Psoas muscle (tissue), 8 donors: ENCODE data around the gene C1QTNF6. TPM values are rescaled to one million over a fixed set of nuclear protein-coding genes. Genes with fewer than 3 reads are reported as not detected.

Experiments
- ATAC-seq, 4 donors: fragments of 200-7000 bp; cut with Tn5 transposase; one replicate each; pipeline ENCODE4 v1.9.1; 2020; ENCODE audit warnings: moderate library complexity in 3 of 4, mild to moderate bottlenecking in 2 of 4
- DNase-seq, 2 donors: peaks; one replicate each; pipeline ENCODE4 v3.0.0-alpha.2; 2020
- H3K27ac ChIP-seq: fragments of 200-600 bp; one replicate; pipeline ENCODE4 v1.8.0; 2022
- H3K27me3 ChIP-seq, 3 donors: fragments of 200-600 bp in 1 of 3; one replicate each; pipeline versions ENCODE4 v1.6.1 to v1.8.0; 2013 to 2022; ENCODE audit warnings: low read length in 2 of 3, mild to moderate bottlenecking in 2 of 3, moderate library complexity in 1 of 3; ENCODE audit not compliant: insufficient read depth in 3 of 3
- H3K36me3 ChIP-seq, 2 donors: fragments of 200-600 bp in 1 of 2; one replicate each; pipeline versions ENCODE4 v1.6.1 to v1.8.0; 2013 to 2022; ENCODE audit warnings: low read depth in 1 of 2, mild to moderate bottlenecking in 1 of 2, moderate library complexity in 1 of 2; ENCODE audit not compliant: insufficient read depth in 1 of 2
- H3K4me1 ChIP-seq: fragments of 200-600 bp; one replicate; pipeline ENCODE4 v1.8.0; 2022
- H3K4me3 ChIP-seq: fragments of 200-600 bp; one replicate; pipeline ENCODE4 v1.8.0; 2022; ENCODE audit warnings: mild to moderate bottlenecking
- H3K9me3 ChIP-seq: fragments of 200-600 bp; one replicate; pipeline ENCODE4 v1.8.0; 2022
- WGBS, 3 donors: extraction: QIAGEN DNeasy Blood & Tissue Kit; methylation state at CpG; one replicate each; pipeline versions ENCODE4 v1.1.6 to v1.1.7; 2013; 5-methylcytosine and 5-hydroxymethylcytosine counted together
- intact Hi-C, 2 donors: fragments of 100-400 bp; cut with DNase I; formaldehyde crosslinking; loops; one replicate each; pipeline versions ENCODE4 v1.11.0 to v1.14.2; 2022
- polyA plus RNA-seq, 3 donors: library from polyadenylated mRNA; stranded (reverse); fragments of 200-250 nt; gene quantifications; one replicate each; pipeline ENCODE4 v1.2.3, GENCODE V29; 2013
- total RNA-seq, 4 donors: library from RNA; stranded (reverse); fragmentation: NEBNext Ultra II Directional in 2 of 4; extraction: Animal tissue kit (Norgen Biotek cat#: 25700) in 2 of 4; gene quantifications; one replicate each; pipeline versions ENCODE4 v1.2.1 to v1.2.4, GENCODE V29; 2021 to 2023
- TF ChIP-seq, protein P1 (sequence below): fragments of 200-600 bp; IDR thresholded peaks from one replicate; pipeline ENCODE4 v1.8.0; 2022; ENCODE audit warnings: antibody characterized with exemption
- donor health status: healthy with polysubstance abuse.
- donor health status: DM: no; HTN: no; CAD: no; lungs with moderate emphysema.
- donor health status: Bipolar disorder and iron deficiency.
- donor health status: healthy.
- donor health status: DM: yes; HTN: yes; CAD: no.
- donor health status: DM: no; HTN: no; CAD: no.
- donor health status: DM: no; HTN: no; CAD: no.
- donor health status: DM: yes; HTN: yes; CAD: no.

The C1QTNF6 gene
- total and polyA plus RNA-seq, 7 donors = 0.66 to 8.2 (median 1.0) TPM

DNA sequence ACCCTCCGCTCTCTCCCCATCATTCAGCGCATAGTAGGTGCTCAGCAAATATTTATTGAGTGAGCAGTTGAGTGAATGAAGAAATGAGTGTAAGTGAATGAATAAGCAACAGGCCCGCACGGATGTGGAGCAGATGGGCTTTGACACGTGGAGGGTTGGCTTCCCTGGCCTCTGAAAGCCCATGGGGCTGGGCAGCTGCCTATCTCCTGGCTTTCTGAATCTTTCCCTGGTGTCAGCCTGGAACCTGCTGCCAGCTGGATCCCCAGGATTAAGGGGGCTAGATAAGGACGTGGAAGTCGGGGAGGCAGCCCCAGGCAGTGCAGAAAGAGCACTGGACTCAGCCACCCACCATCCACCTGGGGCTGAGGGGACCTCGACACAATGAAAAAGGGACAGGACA lies 50.9 kb downstream of the C1QTNF6 start:
- 45 to 62% (median 55%) methylated on average over 8 of the region's 8 CpGs for WGBS, 3 donors

DNA sequence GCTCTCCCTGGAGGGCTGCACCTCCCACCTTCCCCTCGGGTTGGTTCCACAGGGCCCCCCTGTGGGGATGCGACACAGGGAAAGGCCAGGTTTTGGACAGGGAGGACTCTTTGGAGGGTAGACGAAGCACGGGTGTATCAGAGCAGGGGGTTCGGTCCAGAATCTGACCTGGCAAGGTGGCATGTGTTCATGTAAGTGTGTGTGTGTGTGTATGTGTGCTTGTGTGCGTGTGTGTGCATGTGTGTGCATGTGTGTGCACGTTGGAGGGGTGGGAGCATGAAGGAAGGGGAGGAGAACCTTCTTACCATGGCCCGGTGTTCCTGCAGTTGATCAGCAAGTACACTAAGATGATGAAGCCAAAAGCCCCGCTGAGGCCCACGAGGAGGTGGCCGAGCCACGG lies 53.0 kb downstream of the C1QTNF6 start:
- 72 to 88% (median 75%) methylated on average over 12 of the region's 12 CpGs for WGBS, 3 donors
- no peak overlapping the region for H3K27ac ChIP-seq
- intact Hi-C loops = no loop called here
- ATAC-seq (no peak), DNase-seq (no peak)
- no peaks in the 10 kb centered on the region for H3K36me3 ChIP-seq
- H3K9me3 ChIP-seq = no peaks in the 10 kb centered on the region
- H3K27me3 ChIP-seq = peaks cover 0 to 2% (median under 1%) of the 10 kb centered on the region in 3 donors
- no peak overlapping the region for H3K4me3 ChIP-seq
- TF ChIP-seq, protein P1, sequence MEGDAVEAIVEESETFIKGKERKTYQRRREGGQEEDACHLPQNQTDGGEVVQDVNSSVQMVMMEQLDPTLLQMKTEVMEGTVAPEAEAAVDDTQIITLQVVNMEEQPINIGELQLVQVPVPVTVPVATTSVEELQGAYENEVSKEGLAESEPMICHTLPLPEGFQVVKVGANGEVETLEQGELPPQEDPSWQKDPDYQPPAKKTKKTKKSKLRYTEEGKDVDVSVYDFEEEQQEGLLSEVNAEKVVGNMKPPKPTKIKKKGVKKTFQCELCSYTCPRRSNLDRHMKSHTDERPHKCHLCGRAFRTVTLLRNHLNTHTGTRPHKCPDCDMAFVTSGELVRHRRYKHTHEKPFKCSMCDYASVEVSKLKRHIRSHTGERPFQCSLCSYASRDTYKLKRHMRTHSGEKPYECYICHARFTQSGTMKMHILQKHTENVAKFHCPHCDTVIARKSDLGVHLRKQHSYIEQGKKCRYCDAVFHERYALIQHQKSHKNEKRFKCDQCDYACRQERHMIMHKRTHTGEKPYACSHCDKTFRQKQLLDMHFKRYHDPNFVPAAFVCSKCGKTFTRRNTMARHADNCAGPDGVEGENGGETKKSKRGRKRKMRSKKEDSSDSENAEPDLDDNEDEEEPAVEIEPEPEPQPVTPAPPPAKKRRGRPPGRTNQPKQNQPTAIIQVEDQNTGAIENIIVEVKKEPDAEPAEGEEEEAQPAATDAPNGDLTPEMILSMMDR = no peak
- H3K4me1 ChIP-seq = no peaks in the 10 kb centered on the region

More for the DNA sequence above, 50.9 kb downstream of the C1QTNF6 start:
- Histone ChIP-seq H3K36me3 (no peaks in the 10 kb centered on the region), H3K27me3 (peaks cover 0 to 5% (median 2%) of the 10 kb centered on the region in 3 donors), H3K4me3 (no peak overlapping the region), H3K27ac (no peak overlapping the region), H3K9me3 (no peaks in the 10 kb centered on the region), H3K4me1 (no peaks in the 10 kb centered on the region)
- TF ChIP-seq, protein P1 = no peak
- ATAC-seq = no peak
- intact Hi-C loops = no loop called here
- no peak for DNase-seq

DNA sequence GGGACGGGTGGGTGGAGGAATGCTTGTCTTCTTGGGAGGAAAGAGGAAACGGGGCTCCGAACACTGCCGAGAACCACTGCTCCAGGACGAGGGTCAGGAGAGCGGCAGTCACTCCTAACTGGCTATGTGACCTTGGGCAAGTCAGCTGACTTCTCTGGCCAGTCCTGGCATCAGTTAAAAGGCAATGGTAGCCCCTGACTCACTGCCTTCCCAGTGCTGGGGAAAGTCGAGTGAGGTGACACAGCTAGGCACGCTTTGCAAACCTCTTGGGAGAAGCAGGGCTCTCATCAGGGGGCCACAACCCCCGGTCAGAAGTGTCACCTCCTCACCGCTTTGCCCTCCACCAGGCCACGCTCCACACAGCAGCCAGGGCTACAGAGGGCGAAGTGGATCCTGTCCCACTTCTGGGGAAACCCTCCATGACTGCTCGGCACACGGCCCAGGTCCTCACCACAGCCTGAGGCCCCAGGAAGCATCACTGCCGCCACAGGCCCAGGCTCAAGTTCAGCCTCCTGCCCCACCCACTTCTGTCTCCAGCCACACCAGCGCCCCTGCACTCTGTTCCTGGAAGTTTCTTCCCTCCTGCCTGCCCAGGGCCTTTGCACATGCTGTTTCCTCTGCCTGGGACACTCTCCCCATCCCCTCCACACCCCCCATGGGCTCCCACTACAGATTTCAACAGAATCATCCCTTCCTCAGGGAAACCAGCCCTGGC lies 54.6 kb downstream of the C1QTNF6 start:
- WGBS, 3 donors = 65 to 72% (median 69%) methylated on average over 15 to 16 of the region's 16 CpGs
- ATAC-seq = no peak
- Histone ChIP-seq H3K36me3 (no peaks in the 10 kb centered on the region), H3K9me3 (no peaks in the 10 kb centered on the region), H3K27me3 (peaks cover 0 to 2% (median 2%) of the 10 kb centered on the region in 3 donors), H3K4me1 (no peaks in the 10 kb centered on the region), H3K4me3 (no peak overlapping the region), H3K27ac (no peak overlapping the region)
- DNase-seq = no peak
- TF ChIP-seq, protein P1 = no peak
- intact Hi-C loops = no loop called here

DNA sequence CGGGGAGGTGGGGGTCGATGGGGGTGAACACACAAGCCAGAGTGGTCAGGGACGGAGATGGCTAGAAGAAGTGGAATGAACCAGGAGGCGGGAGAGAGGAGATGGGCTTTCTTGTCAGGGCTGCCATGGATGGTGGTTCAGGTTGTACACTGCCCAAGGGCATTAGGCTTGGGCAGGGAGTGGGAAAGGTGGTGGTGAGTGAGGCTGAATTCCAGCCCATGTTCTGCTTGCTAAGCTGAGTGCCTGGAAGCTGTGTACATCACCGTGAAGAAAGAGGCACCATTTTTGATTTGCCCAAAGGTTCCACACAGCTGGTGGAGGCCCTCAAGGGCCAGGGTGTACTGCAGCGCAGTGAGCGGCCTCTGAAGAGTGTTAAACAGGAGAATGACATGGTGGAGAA lies 55.3 kb downstream of the C1QTNF6 start:
- Histone ChIP-seq H3K27ac (no peak overlapping the region), H3K36me3 (no peaks in the 10 kb centered on the region), H3K4me3 (no peak overlapping the region), H3K4me1 (no peaks in the 10 kb centered on the region), H3K27me3 (peaks cover 0 to 2% (median 2%) of the 10 kb centered on the region in 3 donors), H3K9me3 (no peaks in the 10 kb centered on the region)
- ATAC-seq (no peak), DNase-seq (no peak)
- WGBS, 3 donors = 83 to 89% (median 87%) methylated on average over 7 of the region's 7 CpGs
- intact Hi-C loops = no loop called here
- TF ChIP-seq, protein P1 = no peak

Other genes with a start within 250 kb of the C1QTNF6 start
- gene TST, start 168.8 kb downstream of the C1QTNF6 start, total RNA-seq = 10 to 100 TPM; 18.4 to 46.9 (median 33.1) TPM
- gene TST, start 168.8 kb downstream of the C1QTNF6 start, polyA plus RNA-seq = 10 to 100 TPM; 18.6 to 35.6 (median 24.1) TPM
- 10 to 100 TPM; 31.5 to 58.0 (median 41.7) TPM for gene MPST, start 168.5 kb downstream of the C1QTNF6 start, total RNA-seq
- gene MPST, start 168.5 kb downstream of the C1QTNF6 start, polyA plus RNA-seq = 10 to 100 TPM; 42.1 to 83.6 (median 67.2) TPM
- 1 to 10 TPM; 1.5 to 3.4 (median 2.4) TPM for gene KCTD17, start 136.5 kb downstream of the C1QTNF6 start, total RNA-seq
- 1 to 10 TPM; 1.5 to 1.8 (median 1.7) TPM for gene KCTD17, start 136.5 kb downstream of the C1QTNF6 start, polyA plus RNA-seq
- not detected for gene TMPRSS6, start 78.5 kb downstream of the C1QTNF6 start, total RNA-seq
- gene TMPRSS6, start 78.5 kb downstream of the C1QTNF6 start, polyA plus RNA-seq = not detected
- 1 to 10 TPM in 1 of 4 donors, under 1 TPM in 3; 0.54 to 1.5 (median 0.77) TPM for gene IL2RB, start 38.3 kb downstream of the C1QTNF6 start, total RNA-seq
- gene IL2RB, start 38.3 kb downstream of the C1QTNF6 start, polyA plus RNA-seq = under 1 TPM; 0.07 to 0.10 (median 0.10) TPM
- gene SSTR3, start 24.2 kb upstream of the C1QTNF6 start, total RNA-seq = not detected
- gene SSTR3, start 24.2 kb upstream of the C1QTNF6 start, polyA plus RNA-seq = under 1 TPM in 1 of 3 donors, not detected in 2; 0.01 TPM
- 1 to 10 TPM; 2.3 to 5.0 (median 3.0) TPM for gene RAC2, start 56.0 kb upstream of the C1QTNF6 start, total RNA-seq
- gene RAC2, start 56.0 kb upstream of the C1QTNF6 start, polyA plus RNA-seq = 1 to 10 TPM in 2 of 3 donors, under 1 TPM in 1; 0.90 to 1.8 (median 1.5) TPM
- 1 to 10 TPM; 3.0 to 8.5 (median 3.8) TPM for gene CYTH4, start 94.3 kb upstream of the C1QTNF6 start, total RNA-seq
- gene CYTH4, start 94.3 kb upstream of the C1QTNF6 start, polyA plus RNA-seq = under 1 TPM; 0.63 to 0.83 (median 0.76) TPM
- not detected for gene ELFN2, start 239.2 kb upstream of the C1QTNF6 start, total RNA-seq
- under 1 TPM; 0.01 to 0.05 (median 0.01) TPM for gene ELFN2, start 239.2 kb upstream of the C1QTNF6 start, polyA plus RNA-seq